IPS DF 6.9 (cell line): ENCODE results near the gene OSBP.
"Not testable (repeated sequence)": the region's sequence is repeated elsewhere in the genome, so short reads cannot be mapped to it uniquely, and the experiment has no call there.

Source experiments
- DNase-seq: peaks from one replicate; pipeline ENCODE4 v3.0.0-alpha.2; 2013; ENCODE audit warnings: low read depth, low spot score
- H3K27ac ChIP-seq: one replicate; pipeline ENCODE4 v1.5.1; 2013; ENCODE audit warnings: low read length, control low read depth
- H3K27me3 ChIP-seq: 2 replicates; pipeline ENCODE4 v1.6.1; 2013; ENCODE audit warnings: mild to moderate bottlenecking, low read length; ENCODE audit not compliant: control insufficient read depth, insufficient read depth
- H3K36me3 ChIP-seq: 2 replicates; pipeline ENCODE4 v1.6.1; 2013; ENCODE audit warnings: low read length; ENCODE audit not compliant: control insufficient read depth, insufficient read depth
- H3K4me1 ChIP-seq: 2 replicates; pipeline ENCODE4 v1.6.1; 2013; ENCODE audit warnings: low read length; ENCODE audit not compliant: control insufficient read depth, insufficient read depth
- H3K4me3 ChIP-seq: 2 replicates; pipeline ENCODE4 v1.5.1; 2013; ENCODE audit warnings: mild to moderate bottlenecking, low read length
- H3K9me3 ChIP-seq: 2 replicates; pipeline ENCODE4 v1.6.1; 2013; ENCODE audit warnings: low read length, inconsistent platforms; ENCODE audit not compliant: control insufficient read depth, insufficient read depth
- WGBS: extraction: QIAGEN DNeasy Blood & Tissue Kit; methylation state at CpG from one replicate; pipeline ENCODE4 v1.1.7; 2013; ENCODE audit warnings: mixed read lengths, missing lambda C conversion rate; ENCODE audit not compliant: insufficient read length, insufficient coverage; 5-methylcytosine and 5-hydroxymethylcytosine counted together

Gene OSBP

DNA sequence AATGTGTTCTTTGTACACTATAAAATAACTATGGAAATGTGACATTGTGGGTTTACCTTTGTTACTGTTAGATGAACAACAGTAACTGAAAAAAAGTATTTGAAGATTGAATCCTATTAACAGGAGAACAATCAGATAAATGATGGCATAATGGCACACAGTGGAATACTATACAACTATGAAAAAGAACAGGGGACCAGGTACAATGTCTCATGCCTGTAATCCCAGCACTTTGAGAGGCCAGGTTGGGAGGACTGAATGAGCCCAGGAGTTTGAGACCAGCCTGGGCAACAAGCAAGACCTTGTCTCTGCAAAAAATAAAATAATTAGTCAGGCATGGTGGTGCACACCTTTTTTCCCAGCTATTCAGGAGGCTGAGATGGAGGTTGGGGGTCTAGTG, 14.4 kb upstream of the OSBP start:
- Histone ChIP-seq H3K36me3 (no peaks in the 10 kb centered on the region), H3K27me3 (no peaks in the 10 kb centered on the region), H3K4me3 (no peak overlapping the region), H3K4me1 (no peaks in the 10 kb centered on the region), H3K27ac (no peak overlapping the region), H3K9me3 (no peaks in the 10 kb centered on the region)
- DNase-seq: no peak

DNA sequence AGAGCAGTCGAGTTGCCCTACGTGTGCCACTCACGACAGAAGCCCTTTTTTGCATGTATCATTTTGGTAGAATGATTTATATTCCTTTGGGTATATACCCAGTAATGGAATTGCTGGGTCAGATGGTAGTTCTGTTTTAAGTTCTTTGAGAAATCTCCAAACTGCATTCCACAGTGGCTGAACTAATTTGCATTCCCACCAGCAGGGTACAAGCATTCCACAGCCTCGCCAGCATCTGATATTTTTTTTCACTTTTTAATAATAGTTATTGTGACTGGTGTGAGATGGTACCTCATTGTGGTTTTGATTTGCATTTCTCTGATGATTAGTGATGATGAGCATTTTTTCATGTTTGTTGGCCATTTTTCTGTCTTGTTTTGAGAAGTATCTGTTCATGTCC, 11.4 kb upstream of the OSBP start:
- not testable (repeated sequence) for H3K9me3 ChIP-seq, H3K4me3 ChIP-seq, H3K4me1 ChIP-seq, H3K36me3 ChIP-seq, H3K27ac ChIP-seq, H3K27me3 ChIP-seq, DNase-seq
- no CpG with 5 or more reads among the region's 4 CpGs for WGBS

GRCh38 chr11:59625703-59626102, 10.1 kb upstream of the OSBP start:
- no peak overlapping the region for H3K27ac ChIP-seq
- H3K27me3 ChIP-seq: no peaks in the 10 kb centered on the region
- no peaks in the 10 kb centered on the region for H3K9me3 ChIP-seq
- no peaks in the 10 kb centered on the region for H3K4me1 ChIP-seq
- no CpG with 5 or more reads among the region's 3 CpGs for WGBS
- H3K4me3 ChIP-seq: no peak overlapping the region
- DNase-seq: no peak
- H3K36me3 ChIP-seq: no peaks in the 10 kb centered on the region

- Histone ChIP-seq H3K36me3 (no peaks in the 10 kb centered on the region), H3K27ac (no peak overlapping the region), H3K9me3 (no peaks in the 10 kb centered on the region), H3K4me1 (peaks cover 1% of the 10 kb centered on the region; the same call in 1 of the 2 replicates), H3K4me3 (no peak overlapping the region), H3K27me3 (no peaks in the 10 kb centered on the region)
- DNase-seq: no peak
- WGBS: no CpG with 5 or more reads among the region's 1 CpG
Measured at GRCh38 chr11:59617876-59618275, 2.3 kb upstream of the OSBP start.

- no peak for DNase-seq
- no CpG with 5 or more reads among the region's 18 CpGs for WGBS
- H3K4me1 ChIP-seq: peaks cover 1% of the 10 kb centered on the region; the same call in 1 of the 2 replicates
- H3K27me3 ChIP-seq: no peaks in the 10 kb centered on the region
- H3K36me3 ChIP-seq: no peaks in the 10 kb centered on the region
- H3K9me3 ChIP-seq: no peaks in the 10 kb centered on the region
- H3K4me3 ChIP-seq: peak overlapping the region; percentile 41; the same call in 1 of the 2 replicates
- H3K27ac ChIP-seq: no peak overlapping the region
Measured at GRCh38 chr11:59616396-59616982, 915 bp upstream of the OSBP start.

GRCh38 chr11:59615120-59615636, 396 bp downstream of the OSBP start:
- Histone ChIP-seq H3K27ac (no peak overlapping the region), H3K4me1 (peaks cover 1% of the 10 kb centered on the region; the same call in 1 of the 2 replicates), H3K4me3 (peak overlapping the region; percentile 73), H3K27me3 (no peaks in the 10 kb centered on the region), H3K9me3 (no peaks in the 10 kb centered on the region), H3K36me3 (no peaks in the 10 kb centered on the region)
- no CpG with 5 or more reads among the region's 51 CpGs for WGBS
- no peak for DNase-seq

DNA sequence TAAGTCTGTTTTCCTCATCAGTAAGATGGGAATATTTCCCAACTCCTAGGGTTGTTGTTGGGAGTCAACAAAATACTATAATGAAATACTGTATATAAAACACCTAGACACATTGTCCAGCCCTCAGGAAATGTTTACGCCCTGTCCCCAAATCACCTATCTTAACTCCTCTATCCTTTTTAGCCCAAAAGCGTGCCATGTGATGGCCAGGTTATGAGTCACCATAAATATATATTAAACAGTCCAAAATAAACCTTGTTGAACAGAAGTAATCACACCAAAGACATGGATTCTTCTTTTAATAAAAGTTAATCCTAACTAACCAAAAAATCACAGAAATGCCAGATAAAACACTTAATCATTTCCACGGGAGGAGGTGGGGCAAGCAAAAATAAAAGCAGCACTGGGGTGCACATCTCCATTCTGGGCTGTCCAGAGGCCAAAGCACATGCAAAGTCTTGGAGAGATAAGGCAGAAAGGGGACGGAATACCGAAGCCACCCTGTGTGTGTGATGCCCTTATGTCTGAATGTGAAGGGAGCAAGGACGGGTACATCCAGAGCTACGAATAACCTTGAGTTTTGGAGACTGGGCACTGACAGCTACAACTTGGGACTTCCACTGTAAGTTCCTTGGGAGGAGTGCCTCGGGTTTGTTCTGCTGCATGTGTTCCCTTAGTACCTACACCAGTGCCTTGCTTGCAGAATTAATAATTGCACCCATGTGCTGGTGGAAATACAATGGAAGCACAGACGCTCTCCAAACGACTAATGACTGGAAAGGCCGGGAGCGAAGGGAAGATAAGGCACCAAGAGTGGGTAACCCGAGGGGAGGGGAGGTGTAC, 1.1 kb downstream of the OSBP start:
- WGBS: no CpG with 5 or more reads among the region's 13 CpGs
- H3K4me1 ChIP-seq: peaks cover 1% of the 10 kb centered on the region; the same call in 1 of the 2 replicates
- no peak overlapping the region for H3K27ac ChIP-seq
- peak overlapping the region; percentile 73; the same call in 1 of the 2 replicates for H3K4me3 ChIP-seq
- DNase-seq: no peak
- no peaks in the 10 kb centered on the region for H3K27me3 ChIP-seq
- no peaks in the 10 kb centered on the region for H3K9me3 ChIP-seq
- H3K36me3 ChIP-seq: no peaks in the 10 kb centered on the region

GRCh38 chr11:59611570-59612565, 3.7 kb downstream of the OSBP start:
- WGBS: no CpG with 5 or more reads among the region's 6 CpGs
- H3K36me3 ChIP-seq: peaks cover 8% of the 10 kb centered on the region; the same call in 1 of the 2 replicates
- no peak for DNase-seq

GRCh38 chr11:59610289-59610688, 5.3 kb downstream of the OSBP start:
- Histone ChIP-seq H3K9me3 (no peaks in the 10 kb centered on the region), H3K27ac (no peak overlapping the region), H3K4me1 (peaks cover 1% of the 10 kb centered on the region; the same call in 1 of the 2 replicates), H3K4me3 (no peak overlapping the region), H3K27me3 (no peaks in the 10 kb centered on the region), H3K36me3 (peaks cover 8% of the 10 kb centered on the region; the same call in 1 of the 2 replicates)
- no CpG with 5 or more reads among the region's 7 CpGs for WGBS
- DNase-seq: no peak

More at GRCh38 chr11:59611570-59612565, 3.7 kb downstream of the OSBP start:
- Histone ChIP-seq H3K4me3 (no peak overlapping the region), H3K4me1 (peaks cover 1% of the 10 kb centered on the region; the same call in 1 of the 2 replicates), H3K9me3 (no peaks in the 10 kb centered on the region), H3K27me3 (no peaks in the 10 kb centered on the region), H3K27ac (no peak overlapping the region)
